T-helper 1 cell treated with Interleukin-12 subunit alpha and Interleukin-12 subunit beta and Interleukin-4 antibody, amounts not matched to agents 30 μg/mL and 1 μg/mL, for 36 hours (primary cell): ENCODE results near the gene SNPH.

Source experiments
- H3K27ac Mint-ChIP-seq: one replicate; pipeline ENCODE4 v1.8.0; 2021; ENCODE audit warnings: mild to moderate bottlenecking, mixed read lengths
- H3K27me3 Mint-ChIP-seq: one replicate; pipeline ENCODE4 v1.8.0; 2021; ENCODE audit warnings: low read depth, mixed read lengths
- H3K36me3 Mint-ChIP-seq: one replicate; pipeline ENCODE4 v1.8.0; 2021; ENCODE audit warnings: low read depth, mixed read lengths
- H3K4me1 Mint-ChIP-seq: one replicate; pipeline ENCODE4 v1.8.0; 2021; ENCODE audit warnings: low read depth, mixed read lengths
- H3K4me3 Mint-ChIP-seq: one replicate; pipeline ENCODE4 v1.8.0; 2021; ENCODE audit warnings: mild to moderate bottlenecking, moderate library complexity, mixed read lengths
- H3K9me3 Mint-ChIP-seq: one replicate; pipeline ENCODE4 v1.8.0; 2021; ENCODE audit warnings: mixed read lengths

The SNPH gene

DNA sequence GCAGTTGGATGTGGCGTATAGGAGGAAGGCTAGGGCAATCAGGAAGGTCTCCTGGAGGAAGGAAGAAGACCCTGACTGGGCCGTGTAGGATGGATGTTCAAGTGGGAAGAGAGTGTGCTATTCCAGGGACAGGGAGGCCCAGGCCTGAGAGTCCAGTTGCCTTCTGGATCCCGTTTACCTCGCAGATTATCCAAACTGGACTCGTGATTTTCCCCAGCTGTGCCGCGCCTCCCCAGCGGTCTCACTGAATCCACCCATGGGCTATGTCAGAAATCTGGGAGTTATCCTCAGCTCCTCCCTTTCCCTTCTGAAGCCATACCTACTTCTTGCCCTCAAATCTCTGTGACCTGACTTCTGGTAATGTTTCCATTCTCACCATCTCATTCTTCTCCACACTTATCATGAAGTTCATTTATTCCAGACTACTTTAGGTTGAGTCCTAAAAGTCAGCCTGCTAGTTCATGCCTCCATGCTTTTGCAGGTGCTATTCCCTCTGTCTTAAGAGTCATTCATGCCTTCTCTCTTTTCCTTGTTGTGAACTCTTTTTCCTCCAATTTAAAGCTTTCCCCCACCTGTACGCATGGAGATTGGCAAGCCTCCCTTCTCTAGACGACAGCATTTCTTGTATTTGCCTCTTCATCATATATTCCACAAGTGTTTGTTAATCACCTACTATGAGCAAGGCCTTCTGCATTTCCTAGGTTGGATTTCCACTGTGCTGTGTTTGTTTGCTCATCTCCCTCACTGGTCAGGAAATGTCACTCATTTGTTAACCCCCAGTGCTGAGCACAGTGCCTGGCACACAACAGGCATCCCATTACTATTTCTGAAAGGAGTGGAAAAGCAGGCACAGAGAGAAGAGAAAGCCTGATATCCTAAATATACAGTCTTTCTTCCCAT is 60.2 kb downstream of the SNPH start:
- peaks cover 42% of the 10 kb centered on the region for H3K4me1 Mint-ChIP-seq
- no peaks in the 10 kb centered on the region for H3K27me3 Mint-ChIP-seq
- peaks cover 2% of the 10 kb centered on the region for H3K9me3 Mint-ChIP-seq
- H3K36me3 Mint-ChIP-seq = peaks cover 13% of the 10 kb centered on the region
- no peak overlapping the region for H3K27ac Mint-ChIP-seq
- no peak overlapping the region for H3K4me3 Mint-ChIP-seq

GRCh38 chr20:1327241-1327653 is 61.2 kb downstream of the SNPH start:
- Mint-ChIP-seq H3K36me3 (peaks cover 10% of the 10 kb centered on the region), H3K27ac (peak overlapping the region; percentile 78), H3K9me3 (no peaks in the 10 kb centered on the region), H3K4me1 (peaks cover 46% of the 10 kb centered on the region), H3K27me3 (no peaks in the 10 kb centered on the region), H3K4me3 (peak overlapping the region; percentile 35)

DNA sequence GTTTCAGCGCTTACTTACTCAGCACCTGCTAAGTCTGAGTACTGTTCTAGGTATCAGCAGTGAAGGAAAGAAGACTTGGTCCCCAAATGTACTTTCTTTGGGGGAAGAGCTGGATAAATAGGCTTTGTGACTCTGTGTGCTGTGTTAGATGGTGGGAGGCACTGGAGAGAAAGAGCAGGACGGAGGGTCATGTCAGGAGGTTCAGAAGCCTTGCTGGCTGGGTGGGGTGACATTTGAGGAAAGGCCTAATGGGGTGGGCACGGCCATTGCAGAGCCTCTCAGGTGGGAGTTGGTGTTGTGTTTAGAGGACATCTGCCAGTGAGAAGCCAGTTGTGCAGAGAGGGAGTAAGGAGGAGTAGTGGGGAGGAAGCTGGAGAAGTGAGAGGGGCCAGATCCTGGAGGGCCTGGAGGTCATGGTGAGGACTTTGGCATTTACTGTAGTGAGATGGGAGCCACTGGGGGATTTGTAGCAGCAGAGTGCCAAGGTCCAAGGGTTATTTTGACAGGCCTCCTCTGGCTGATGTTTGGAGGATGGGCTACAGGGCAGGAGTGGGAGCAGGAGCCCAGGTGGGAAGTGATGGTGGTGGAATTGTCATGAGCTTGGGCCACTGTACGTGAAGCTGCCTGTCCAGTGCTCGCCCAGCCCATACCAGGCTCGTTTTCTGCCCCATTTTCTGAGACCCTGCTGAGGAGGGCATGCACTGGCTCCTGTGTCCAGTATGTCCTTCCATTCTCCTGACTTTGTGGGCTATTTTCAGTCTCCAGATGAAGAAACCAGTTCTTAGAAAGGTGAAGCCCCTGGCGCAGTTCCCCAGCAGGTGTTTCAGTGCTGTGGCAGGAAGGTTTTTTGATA is 62.0 kb downstream of the SNPH start:
- H3K9me3 Mint-ChIP-seq = no peaks in the 10 kb centered on the region
- peaks cover 51% of the 10 kb centered on the region for H3K4me1 Mint-ChIP-seq
- peaks cover 11% of the 10 kb centered on the region for H3K36me3 Mint-ChIP-seq
- H3K27ac Mint-ChIP-seq = peak overlapping the region; percentile 78
- H3K27me3 Mint-ChIP-seq = no peaks in the 10 kb centered on the region
- H3K4me3 Mint-ChIP-seq = peak overlapping the region; percentile 7

DNA sequence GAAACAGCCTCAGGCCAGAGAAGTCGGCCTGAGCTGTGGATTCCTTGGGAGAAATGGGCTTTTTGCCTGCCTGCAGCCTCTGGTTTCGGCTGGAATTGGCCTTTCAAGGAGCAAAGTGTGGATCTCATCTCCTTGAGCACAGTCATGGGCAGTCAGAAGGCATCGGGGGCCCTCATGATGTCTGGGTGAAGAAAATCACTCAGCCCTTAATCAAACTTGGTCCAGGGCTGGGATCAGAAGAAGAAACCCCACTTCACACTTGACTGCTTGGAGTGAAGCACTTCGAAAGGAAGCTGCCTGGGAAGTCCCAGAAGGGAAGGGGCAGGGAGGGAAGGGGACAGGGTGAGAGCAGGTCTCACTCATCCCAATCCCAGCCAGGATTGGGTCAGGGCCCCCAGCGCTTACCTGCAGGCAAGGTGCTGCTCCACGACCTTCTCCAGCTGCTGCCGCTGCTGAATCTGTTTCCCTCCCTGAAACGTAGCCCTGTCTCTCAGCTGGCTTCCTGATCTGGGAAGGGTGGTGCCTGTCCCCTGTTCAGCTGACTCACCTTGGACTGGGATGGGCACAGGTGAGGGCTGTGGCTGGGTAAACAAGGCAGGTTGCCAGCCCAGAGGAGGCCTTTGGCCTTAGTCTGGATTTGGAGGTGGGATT is 62.7 kb downstream of the SNPH start, which contains the start of gene SDCBP2:
Gene SDCBP2 (minus strand): TSS at position 460 of the 651 bp plus-strand sequence. CDS start 8,723 bp downstream, outside the sequence.
- Mint-ChIP-seq H3K27ac (peak within 1 kb of the TSS; percentile 94), H3K4me3 (peak within 1 kb of the TSS; percentile 9)

DNA sequence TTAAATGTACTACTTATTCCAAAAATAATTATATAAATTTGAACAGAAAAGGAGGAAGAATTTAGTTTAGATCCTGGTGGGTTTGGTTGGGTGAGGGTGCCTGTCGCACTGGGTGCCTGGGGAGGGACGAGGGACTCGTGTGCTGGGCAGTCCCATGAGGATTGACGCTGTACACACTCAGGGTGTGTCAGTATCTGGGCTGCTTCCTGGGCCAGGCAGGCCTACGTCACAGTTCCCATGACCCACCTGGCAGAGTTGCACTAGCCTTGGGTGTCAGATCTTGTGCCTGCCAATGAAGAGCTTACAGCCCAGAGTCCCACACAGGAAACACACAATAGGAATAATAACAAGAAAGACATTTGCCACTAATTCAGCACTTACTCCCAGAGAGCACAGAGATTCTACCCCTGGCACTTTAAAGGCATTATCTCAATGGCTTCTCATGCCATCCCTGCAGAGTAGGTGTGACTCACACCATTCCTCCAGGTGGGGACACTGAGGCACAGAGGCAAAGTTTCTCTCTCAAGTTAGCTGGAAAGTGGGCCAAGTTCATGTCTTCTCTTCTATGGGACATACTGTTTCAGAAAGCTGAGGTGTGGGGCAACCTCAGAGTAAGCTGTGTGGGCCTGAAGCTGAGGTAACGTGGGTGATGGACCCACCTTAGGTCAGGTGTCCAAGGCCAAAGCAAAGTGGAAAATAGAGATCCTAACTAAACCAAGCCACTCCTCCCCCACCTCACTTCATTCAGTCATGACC is 64.2 kb downstream of the SNPH start:
- Mint-ChIP-seq H3K36me3 (peaks cover 17% of the 10 kb centered on the region), H3K4me3 (peak overlapping the region; percentile 57), H3K27ac (peak overlapping the region; percentile 94), H3K9me3 (no peaks in the 10 kb centered on the region), H3K27me3 (no peaks in the 10 kb centered on the region), H3K4me1 (peaks cover 48% of the 10 kb centered on the region)

More for the DNA sequence above, 62.7 kb downstream of the SNPH start, which contains the start of gene SDCBP2:
- no peaks in the 10 kb centered on the region for H3K27me3 Mint-ChIP-seq
- H3K4me1 Mint-ChIP-seq = peaks cover 52% of the 10 kb centered on the region
- no peaks in the 10 kb centered on the region for H3K9me3 Mint-ChIP-seq
- peaks cover 13% of the 10 kb centered on the region for H3K36me3 Mint-ChIP-seq

DNA sequence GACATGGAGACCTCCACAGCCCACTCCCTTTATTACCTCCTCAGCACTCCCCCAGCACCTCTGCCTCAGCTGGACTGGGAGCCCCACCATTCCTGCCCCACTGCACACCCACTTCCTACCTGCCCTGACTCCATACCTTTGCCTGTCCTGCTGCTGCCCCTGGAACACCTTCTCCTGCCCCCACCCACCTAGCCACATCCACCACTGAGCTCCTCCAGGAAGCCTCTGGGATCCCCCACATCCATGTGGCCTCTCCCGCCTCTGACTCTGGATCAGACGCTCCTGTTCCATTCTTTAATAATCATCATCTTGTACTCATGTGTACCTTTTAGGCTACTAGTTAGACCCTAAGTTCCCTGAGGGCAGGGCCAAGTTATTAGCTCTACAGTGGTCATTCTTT is 65.0 kb downstream of the SNPH start:
- peaks cover 17% of the 10 kb centered on the region for H3K36me3 Mint-ChIP-seq
- H3K4me3 Mint-ChIP-seq = no peak overlapping the region
- peaks cover 50% of the 10 kb centered on the region for H3K4me1 Mint-ChIP-seq

DNA sequence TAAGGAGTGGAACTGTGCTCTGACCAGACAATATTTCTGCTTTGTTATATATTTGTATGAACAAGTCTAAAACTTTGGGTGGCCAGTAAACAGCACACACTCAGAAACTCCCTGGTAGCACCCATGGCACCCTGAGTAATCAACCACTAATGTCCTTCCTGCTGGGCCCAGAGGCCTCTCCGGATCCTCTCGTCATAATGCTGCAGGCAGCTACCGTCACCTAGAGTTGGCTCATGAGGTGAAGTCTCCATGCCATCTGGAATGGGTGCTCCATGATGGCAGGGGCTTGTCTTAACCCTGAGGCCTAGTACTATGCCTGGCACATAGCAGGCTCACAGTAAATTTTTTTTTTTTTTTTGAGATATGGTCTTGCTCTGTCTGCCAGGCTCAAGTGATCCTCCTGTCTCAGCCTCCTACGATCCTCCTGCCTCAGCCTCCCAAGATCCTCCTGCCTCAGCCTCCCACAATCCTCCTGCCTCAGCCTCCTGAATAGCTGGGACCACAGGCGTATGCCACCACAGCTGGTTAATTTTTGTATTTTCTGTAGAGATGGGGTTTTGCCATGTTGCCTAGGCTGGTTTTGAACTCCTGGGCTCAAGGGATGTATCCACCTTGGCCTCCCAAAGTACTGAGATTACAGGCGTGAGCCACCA is 65.8 kb downstream of the SNPH start:
- Mint-ChIP-seq H3K27me3 (no peaks in the 10 kb centered on the region), H3K27ac (peak overlapping the region; percentile 77)

More for the DNA sequence above, 65.0 kb downstream of the SNPH start:
- H3K9me3 Mint-ChIP-seq = no peaks in the 10 kb centered on the region
- H3K27me3 Mint-ChIP-seq = no peaks in the 10 kb centered on the region
- H3K27ac Mint-ChIP-seq = peak overlapping the region; percentile 77

DNA sequence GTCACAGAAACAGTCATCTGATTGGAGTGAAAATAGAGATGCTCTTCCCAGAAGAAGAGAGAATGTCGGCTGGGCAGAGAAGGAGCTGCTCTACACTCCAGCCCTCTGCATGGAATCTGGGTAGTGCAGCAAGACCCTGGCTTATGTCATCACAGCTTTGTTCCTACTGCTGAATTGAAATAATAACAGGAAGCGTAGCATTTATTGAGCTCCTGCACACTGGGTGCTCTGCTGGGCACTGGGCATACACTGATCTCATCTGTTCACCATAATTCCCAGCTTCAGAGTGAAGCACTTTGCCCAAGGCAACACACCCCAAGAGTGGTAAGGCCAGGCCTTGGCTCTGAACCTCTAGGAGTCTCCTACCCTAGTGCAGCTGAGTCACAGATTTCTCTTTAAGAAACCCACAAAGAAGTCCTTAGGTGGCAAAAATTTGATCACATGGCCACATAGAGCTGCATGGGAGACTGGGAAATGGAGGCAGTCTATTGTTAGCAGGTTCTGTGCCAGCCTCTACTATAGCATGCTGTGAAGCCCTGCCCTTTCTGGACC is 66.7 kb downstream of the SNPH start:
- no peak overlapping the region for H3K27ac Mint-ChIP-seq
- peaks cover 48% of the 10 kb centered on the region for H3K4me1 Mint-ChIP-seq
- H3K36me3 Mint-ChIP-seq = peaks cover 17% of the 10 kb centered on the region

More for the DNA sequence above, 65.8 kb downstream of the SNPH start:
- Mint-ChIP-seq H3K36me3 (peaks cover 17% of the 10 kb centered on the region), H3K9me3 (no peaks in the 10 kb centered on the region), H3K4me3 (no peak overlapping the region), H3K4me1 (peaks cover 57% of the 10 kb centered on the region)

DNA sequence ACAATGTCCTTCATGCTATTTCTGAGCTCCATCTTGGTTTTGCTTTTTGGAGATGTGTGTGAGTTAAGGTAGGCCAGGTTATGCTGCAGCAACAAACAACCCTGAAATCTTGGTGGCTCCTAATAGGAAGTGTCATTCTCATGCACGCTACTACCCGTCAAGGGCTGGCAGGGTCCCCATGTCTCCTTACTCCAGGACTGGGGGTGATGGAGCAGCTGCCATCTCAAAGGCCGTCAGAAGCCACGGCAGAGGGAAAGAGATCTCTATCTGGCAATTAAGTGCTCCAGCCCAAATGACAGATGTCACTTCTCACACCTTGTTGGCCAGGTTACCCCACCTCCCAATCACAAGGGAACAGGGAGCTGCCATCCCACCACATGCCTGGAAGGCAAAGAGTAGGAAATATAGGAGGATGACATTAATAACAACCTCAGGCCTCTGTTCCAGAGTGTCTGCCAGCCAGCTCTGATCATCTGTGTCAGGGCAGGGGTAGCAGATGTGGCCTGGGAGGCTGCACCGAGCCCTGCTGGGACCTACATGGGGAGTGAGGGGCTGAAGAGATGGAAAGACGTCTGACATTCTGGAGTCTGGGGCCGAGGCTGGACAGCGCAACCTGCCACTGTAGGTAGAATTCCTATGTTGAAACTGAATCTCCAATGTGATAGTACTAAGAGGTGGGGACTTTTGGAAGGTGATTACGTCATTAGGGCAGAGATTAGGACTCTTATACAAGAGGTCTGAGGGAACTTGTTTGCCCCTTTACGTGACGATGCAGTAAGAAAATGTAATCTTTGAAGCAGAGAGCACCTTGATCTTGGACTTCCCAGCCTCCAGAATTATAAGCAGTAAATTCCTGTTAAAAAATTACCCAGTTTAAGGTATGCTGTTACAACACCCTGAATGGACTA is 67.6 kb downstream of the SNPH start:
- Mint-ChIP-seq H3K4me3 (no peak overlapping the region), H3K4me1 (peaks cover 45% of the 10 kb centered on the region), H3K9me3 (no peaks in the 10 kb centered on the region), H3K36me3 (peaks cover 15% of the 10 kb centered on the region), H3K27me3 (no peaks in the 10 kb centered on the region), H3K27ac (no peak overlapping the region)

More for the DNA sequence above, 66.7 kb downstream of the SNPH start:
- H3K27me3 Mint-ChIP-seq = no peaks in the 10 kb centered on the region
- H3K9me3 Mint-ChIP-seq = no peaks in the 10 kb centered on the region
- no peak overlapping the region for H3K4me3 Mint-ChIP-seq

GRCh38 chr20:1334370-1334731 is 68.3 kb downstream of the SNPH start:
- Mint-ChIP-seq H3K4me3 (no peak overlapping the region), H3K9me3 (no peaks in the 10 kb centered on the region), H3K4me1 (peaks cover 42% of the 10 kb centered on the region), H3K36me3 (peaks cover 15% of the 10 kb centered on the region), H3K27me3 (no peaks in the 10 kb centered on the region), H3K27ac (no peak overlapping the region)

- Mint-ChIP-seq H3K27me3 (no peaks in the 10 kb centered on the region), H3K4me1 (peaks cover 38% of the 10 kb centered on the region), H3K9me3 (no peaks in the 10 kb centered on the region), H3K4me3 (no peak overlapping the region), H3K36me3 (peaks cover 11% of the 10 kb centered on the region), H3K27ac (no peak overlapping the region)
Measured at GRCh38 chr20:1334761-1335160, 68.7 kb downstream of the SNPH start.

GRCh38 chr20:1335961-1336698 is 70.0 kb downstream of the SNPH start:
- Mint-ChIP-seq H3K4me1 (peaks cover 28% of the 10 kb centered on the region), H3K36me3 (peaks cover 8% of the 10 kb centered on the region), H3K27me3 (no peaks in the 10 kb centered on the region), H3K9me3 (no peaks in the 10 kb centered on the region), H3K4me3 (no peak overlapping the region), H3K27ac (peak overlapping the region; percentile 36)
